GM23338 (cell line): Measurements from ENCODE around the gene CUX1.

Experiments
- CREB1 ChIP-seq: fragments of 250-450 bp; sonication (Bioruptor Pico); IDR thresholded peaks from 2 replicates; pipeline ENCODE4 v1.5.0; 2020; ENCODE audit warnings: low read depth, mild to moderate bottlenecking, moderate library complexity
- CTCF ChIP-seq, 2 experiments: fragments of 200-600 bp in 1 of 2; sonication (generic) in 1 of 2; conservative IDR thresholded peaks; 2 replicates each; pipeline versions ENCODE4 v1.5.1 to v1.6.1; 2016 to 2017; ENCODE audit warnings: antibody characterized with exemption in 2 of 2, low read depth in 2 of 2, mild to moderate bottlenecking in 2 of 2, moderate library complexity in 1 of 2
- ETS1 ChIP-seq: IDR thresholded peaks from 2 replicates; pipeline ENCODE4 v1.6.1; 2016; ENCODE audit warnings: antibody characterized with exemption
- EZH2 ChIP-seq: fragments of 200-600 bp; sonication (generic); IDR thresholded peaks from one replicate; pipeline ENCODE4 v1.8.0; 2017; ENCODE audit warnings: antibody characterized with exemption, mild to moderate bottlenecking, low read depth; ENCODE audit not compliant: unreplicated experiment
- EZH2phosphoT487 ChIP-seq: fragments of 200-600 bp; sonication (generic); IDR thresholded peaks from one replicate; pipeline ENCODE4 v1.8.1; 2018; ENCODE audit warnings: antibody characterized with exemption; ENCODE audit not compliant: unreplicated experiment
- JUNB ChIP-seq: IDR thresholded peaks from one replicate; pipeline ENCODE4 v1.6.1; 2016; ENCODE audit warnings: antibody characterized with exemption; ENCODE audit not compliant: unreplicated experiment
- POLR2AphosphoS5 ChIP-seq: IDR thresholded peaks from 2 replicates; pipeline ENCODE4 v1.6.1; 2016; ENCODE audit warnings: antibody characterized with exemption, low read depth
- STAT1 ChIP-seq: IDR thresholded peaks from one replicate; pipeline ENCODE4 v1.6.1; 2016; ENCODE audit warnings: antibody characterized with exemption; ENCODE audit not compliant: unreplicated experiment
- ZNF331 ChIP-seq: fragments of 250-450 bp; sonication (Bioruptor Pico); IDR thresholded peaks from 2 replicates; pipeline ENCODE4 v1.5.0; 2020; ENCODE audit warnings: low read depth, mild to moderate bottlenecking, moderate library complexity
- TF ChIP-seq, protein P1 (sequence below): IDR thresholded peaks from one replicate; pipeline ENCODE4 v1.6.1; 2018; ENCODE audit warnings: antibody characterized with exemption; ENCODE audit not compliant: unreplicated experiment

DNA sequence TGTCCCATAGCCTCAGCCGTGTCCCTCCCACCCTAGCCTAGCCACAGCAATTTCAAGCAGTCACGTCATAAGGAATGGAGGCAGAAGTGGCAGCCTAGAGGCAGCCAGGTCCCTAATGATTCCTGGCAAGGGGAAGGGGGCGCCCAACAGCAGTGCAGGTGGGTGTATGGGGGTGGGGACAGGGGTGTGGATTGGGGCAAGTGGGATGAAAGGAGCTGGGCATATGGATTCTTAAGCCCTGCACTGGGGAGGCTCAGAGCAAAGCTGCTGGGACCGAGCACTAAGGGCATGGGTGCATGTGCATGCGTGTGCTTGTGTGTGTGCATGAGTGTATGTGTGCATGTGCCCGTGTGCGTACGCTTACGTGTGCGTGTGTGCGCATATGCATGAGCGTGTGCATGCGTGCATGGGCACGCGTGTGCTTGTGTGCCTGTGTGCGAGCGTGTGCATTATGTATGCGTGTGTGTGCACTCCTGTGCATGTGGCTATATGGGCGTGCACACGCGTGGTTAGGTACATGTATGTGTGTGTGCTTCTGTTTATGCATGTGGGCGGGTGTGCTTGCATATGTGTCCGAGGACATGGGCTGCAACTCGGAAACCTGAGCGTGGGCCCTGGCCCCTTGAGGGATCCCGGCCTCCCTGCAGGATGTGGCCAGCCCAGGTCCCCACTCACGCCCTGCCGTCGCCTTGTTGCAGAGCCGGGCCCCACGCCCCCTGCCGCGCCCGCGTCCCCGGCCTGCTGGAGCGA is 503.4 kb downstream of the CUX1 start:
- TF ChIP-seq POLR2AphosphoS5, result no peak
- TF ChIP-seq CTCF (conservative IDR thresholded peaks at IDR 0.05; ENCODE audit: low read depth in 2 of 2), result 0 out of 4 replicates have a peak, but pooled peaks of 1 of the 2 experiments have one; percentile 14
- no peak for TF ChIP-seq EZH2
- no peak for TF ChIP-seq CREB1 (CRISPR knock-in tag)
- no peak for TF ChIP-seq JUNB
- no peak for TF ChIP-seq EZH2phosphoT487
- no peak for TF ChIP-seq ZNF331 (CRISPR knock-in tag)
- TF ChIP-seq, protein P1, sequence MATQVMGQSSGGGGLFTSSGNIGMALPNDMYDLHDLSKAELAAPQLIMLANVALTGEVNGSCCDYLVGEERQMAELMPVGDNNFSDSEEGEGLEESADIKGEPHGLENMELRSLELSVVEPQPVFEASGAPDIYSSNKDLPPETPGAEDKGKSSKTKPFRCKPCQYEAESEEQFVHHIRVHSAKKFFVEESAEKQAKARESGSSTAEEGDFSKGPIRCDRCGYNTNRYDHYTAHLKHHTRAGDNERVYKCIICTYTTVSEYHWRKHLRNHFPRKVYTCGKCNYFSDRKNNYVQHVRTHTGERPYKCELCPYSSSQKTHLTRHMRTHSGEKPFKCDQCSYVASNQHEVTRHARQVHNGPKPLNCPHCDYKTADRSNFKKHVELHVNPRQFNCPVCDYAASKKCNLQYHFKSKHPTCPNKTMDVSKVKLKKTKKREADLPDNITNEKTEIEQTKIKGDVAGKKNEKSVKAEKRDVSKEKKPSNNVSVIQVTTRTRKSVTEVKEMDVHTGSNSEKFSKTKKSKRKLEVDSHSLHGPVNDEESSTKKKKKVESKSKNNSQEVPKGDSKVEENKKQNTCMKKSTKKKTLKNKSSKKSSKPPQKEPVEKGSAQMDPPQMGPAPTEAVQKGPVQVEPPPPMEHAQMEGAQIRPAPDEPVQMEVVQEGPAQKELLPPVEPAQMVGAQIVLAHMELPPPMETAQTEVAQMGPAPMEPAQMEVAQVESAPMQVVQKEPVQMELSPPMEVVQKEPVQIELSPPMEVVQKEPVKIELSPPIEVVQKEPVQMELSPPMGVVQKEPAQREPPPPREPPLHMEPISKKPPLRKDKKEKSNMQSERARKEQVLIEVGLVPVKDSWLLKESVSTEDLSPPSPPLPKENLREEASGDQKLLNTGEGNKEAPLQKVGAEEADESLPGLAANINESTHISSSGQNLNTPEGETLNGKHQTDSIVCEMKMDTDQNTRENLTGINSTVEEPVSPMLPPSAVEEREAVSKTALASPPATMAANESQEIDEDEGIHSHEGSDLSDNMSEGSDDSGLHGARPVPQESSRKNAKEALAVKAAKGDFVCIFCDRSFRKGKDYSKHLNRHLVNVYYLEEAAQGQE, result no peak
- no peak for TF ChIP-seq STAT1
- TF ChIP-seq ETS1, result no peak
